ENCODE data around the gene ISG20L2. TPM values are rescaled to one million over a fixed set of nuclear protein-coding genes. Genes with fewer than 3 reads are reported as not detected.
A peak's percentile ranks its signal among the peaks of the same experiment; 100 is the strongest.

ISG20L2 gene
- total and polyA plus RNA-seq, 2 experiments from 2014 or later = 16.4 to 22.4 TPM

GRCh38 chr1:156676114-156676819 lies 52.3 kb downstream of the ISG20L2 start:
- H3K4me3 ChIP-seq = peak overlapping the region; percentile 36
- no peaks in the 10 kb centered on the region for H3K9me3 ChIP-seq (ENCODE audit: low read depth)
- TF ChIP-seq EZH2 (IDR thresholded peaks at IDR 0.05; ENCODE audit: borderline replicate concordance) (no peak), CTCF (IDR thresholded peaks at IDR 0.05; ENCODE audit: poor library complexity) (no peak), EZH2phosphoT487 (IDR thresholded peaks at IDR 0.05; ENCODE audit: low read depth, severe bottlenecking, unreplicated experiment) (no peak)
- H3K4me1 ChIP-seq (ENCODE audit: insufficient read depth) = peaks cover 26% of the 10 kb centered on the region
- 13% methylated on average over 42 of the region's 49 CpGs for WGBS (ENCODE audit: low lambda C conversion rate, missing lambda C conversion rate)
- H3K4me2 ChIP-seq = peak overlapping the region; percentile 91
- no peak overlapping the region for H2AFZ ChIP-seq
- no peaks in the 10 kb centered on the region for H3K79me2 ChIP-seq
- no peak overlapping the region for H3K27ac ChIP-seq
- H3K36me3 ChIP-seq (replicated peaks; ENCODE audit: insufficient read depth, low read depth) = no peaks in the 10 kb centered on the region
- peaks cover 29% of the 10 kb centered on the region for H3K27me3 ChIP-seq
- no peak for DNase-seq (ENCODE audit: low spot score)
- H3K9me2 ChIP-seq (replicated peaks; ENCODE audit: insufficient read depth) = no peaks in the 10 kb centered on the region
- no peaks in the 10 kb centered on the region for H4K20me1 ChIP-seq (ENCODE audit: insufficient read depth, poor library complexity, severe bottlenecking)

GRCh38 chr1:156675210-156676113 lies 53.1 kb downstream of the ISG20L2 start:
- H3K4me3 ChIP-seq = no peak overlapping the region
- H3K27me3 ChIP-seq = peaks cover 29% of the 10 kb centered on the region
- no peaks in the 10 kb centered on the region for H3K9me3 ChIP-seq (ENCODE audit: low read depth)
- no peak overlapping the region for H3K27ac ChIP-seq
- WGBS (ENCODE audit: low lambda C conversion rate, missing lambda C conversion rate) = 57% methylated on average over 13 of the region's 18 CpGs
- H3K4me1 ChIP-seq (ENCODE audit: insufficient read depth) = peaks cover 26% of the 10 kb centered on the region
- H3K4me2 ChIP-seq = peak overlapping the region; percentile 91
- no peaks in the 10 kb centered on the region for H3K9me2 ChIP-seq (replicated peaks; ENCODE audit: insufficient read depth)
- DNase-seq (ENCODE audit: low spot score) = no peak
- TF ChIP-seq CTCF (IDR thresholded peaks at IDR 0.05; ENCODE audit: poor library complexity) = no peak
- no peak for TF ChIP-seq EZH2 (IDR thresholded peaks at IDR 0.05; ENCODE audit: borderline replicate concordance)
- TF ChIP-seq EZH2phosphoT487 (IDR thresholded peaks at IDR 0.05; ENCODE audit: low read depth, severe bottlenecking, unreplicated experiment) = no peak
- no peaks in the 10 kb centered on the region for H4K20me1 ChIP-seq (ENCODE audit: insufficient read depth, poor library complexity, severe bottlenecking)
- H3K36me3 ChIP-seq (replicated peaks; ENCODE audit: insufficient read depth, low read depth) = no peaks in the 10 kb centered on the region
- no peak overlapping the region for H2AFZ ChIP-seq
- H3K79me2 ChIP-seq = no peaks in the 10 kb centered on the region

- TF ChIP-seq EZH2 (IDR thresholded peaks at IDR 0.05; ENCODE audit: borderline replicate concordance) (no peak), EZH2phosphoT487 (IDR thresholded peaks at IDR 0.05; ENCODE audit: low read depth, severe bottlenecking, unreplicated experiment) (no peak), CTCF (IDR thresholded peaks at IDR 0.05; ENCODE audit: poor library complexity) (no peak)
- H3K27me3 ChIP-seq = peaks cover 18% of the 10 kb centered on the region
- H4K20me1 ChIP-seq (ENCODE audit: insufficient read depth, poor library complexity, severe bottlenecking) = no peaks in the 10 kb centered on the region
- WGBS (ENCODE audit: low lambda C conversion rate, missing lambda C conversion rate) = 59% methylated on average over 8 of the region's 8 CpGs
- H3K79me2 ChIP-seq = no peaks in the 10 kb centered on the region
- no peaks in the 10 kb centered on the region for H3K36me3 ChIP-seq (replicated peaks; ENCODE audit: insufficient read depth, low read depth)
- H3K4me1 ChIP-seq (ENCODE audit: insufficient read depth) = peaks cover 33% of the 10 kb centered on the region
- H3K27ac ChIP-seq = no peak overlapping the region
- H2AFZ ChIP-seq = no peak overlapping the region
- DNase-seq (ENCODE audit: low spot score) = peak; percentile 66
- H3K9me2 ChIP-seq (replicated peaks; ENCODE audit: insufficient read depth) = no peaks in the 10 kb centered on the region
- H3K4me2 ChIP-seq = no peak overlapping the region
- no peak overlapping the region for H3K4me3 ChIP-seq
- no peaks in the 10 kb centered on the region for H3K9me3 ChIP-seq (ENCODE audit: low read depth)
These were observed 55.0 kb downstream of the ISG20L2 start for GRCh38 chr1:156673387-156674121.

Other genes with a start within 250 kb of the ISG20L2 start
- gene MEF2D, start 228.0 kb downstream of the ISG20L2 start, total RNA-seq = 9.6 and 20.1 TPM in 2 replicates
- gene MEF2D, start 228.0 kb downstream of the ISG20L2 start, polyA plus RNA-seq = 25.1 and 30.8 TPM in 2 replicates
- 4.2 and 5.2 TPM in 2 replicates for gene IQGAP3, start 156.2 kb downstream of the ISG20L2 start, total RNA-seq
- gene IQGAP3, start 156.2 kb downstream of the ISG20L2 start, polyA plus RNA-seq = 3.1 and 5.7 TPM in 2 replicates
- not detected in 2 replicates for gene TTC24, start 149.0 kb downstream of the ISG20L2 start, total RNA-seq
- not detected in 2 replicates for gene TTC24, start 149.0 kb downstream of the ISG20L2 start, polyA plus RNA-seq
- gene NAXE, start 137.0 kb downstream of the ISG20L2 start, total RNA-seq = 94.2 and 117 TPM in 2 replicates
- 198 and 218 TPM in 2 replicates for gene NAXE, start 137.0 kb downstream of the ISG20L2 start, polyA plus RNA-seq
- gene GPATCH4, start 127.3 kb downstream of the ISG20L2 start, total RNA-seq = 5.6 and 17.4 TPM in 2 replicates
- gene GPATCH4, start 127.3 kb downstream of the ISG20L2 start, polyA plus RNA-seq = 28.3 and 28.6 TPM in 2 replicates
- not detected in 2 replicates for gene HAPLN2, start 109.4 kb downstream of the ISG20L2 start, total RNA-seq
- gene HAPLN2, start 109.4 kb downstream of the ISG20L2 start, polyA plus RNA-seq = not detected in 2 replicates
- 0.03 and 0.84 TPM in 2 replicates for gene BCAN, start 86.6 kb downstream of the ISG20L2 start, total RNA-seq
- gene BCAN, start 86.6 kb downstream of the ISG20L2 start, polyA plus RNA-seq = not detected in 2 replicates
- 7.9 and 13.8 TPM in 2 replicates for gene NES, start 51.4 kb downstream of the ISG20L2 start, total RNA-seq
- gene NES, start 51.4 kb downstream of the ISG20L2 start, polyA plus RNA-seq = 3.6 and 4.8 TPM in 2 replicates
- 54.5 and 93.5 TPM in 2 replicates for gene CRABP2, start 23.2 kb downstream of the ISG20L2 start, total RNA-seq
- gene CRABP2, start 23.2 kb downstream of the ISG20L2 start, polyA plus RNA-seq = 171 and 195 TPM in 2 replicates
- 20.6 and 21.8 TPM in 2 replicates for gene METTL25B, start 297 bp downstream of the ISG20L2 start, total RNA-seq
- 22.6 and 24.7 TPM in 2 replicates for gene METTL25B, start 297 bp downstream of the ISG20L2 start, polyA plus RNA-seq
- 40.4 and 44.9 TPM in 2 replicates for gene MRPL24, start 12.3 kb upstream of the ISG20L2 start, total RNA-seq
- gene MRPL24, start 12.3 kb upstream of the ISG20L2 start, polyA plus RNA-seq = 61.9 and 64.1 TPM in 2 replicates
- 160 and 192 TPM in 2 replicates for gene HDGF, start 22.9 kb upstream of the ISG20L2 start, total RNA-seq
- gene HDGF, start 22.9 kb upstream of the ISG20L2 start, polyA plus RNA-seq = 153 and 166 TPM in 2 replicates
- 35.9 and 45.0 TPM in 2 replicates for gene PRCC, start 38.8 kb upstream of the ISG20L2 start, total RNA-seq
- gene PRCC, start 38.8 kb upstream of the ISG20L2 start, polyA plus RNA-seq = 85.2 and 108 TPM in 2 replicates
- 0.60 and 2.6 TPM in 2 replicates for gene SH2D2A, start 88.1 kb upstream of the ISG20L2 start, total RNA-seq
- gene SH2D2A, start 88.1 kb upstream of the ISG20L2 start, polyA plus RNA-seq = 0.18 TPM in 1 of 2 replicates, not detected in the other
- gene INSRR, start 130.4 kb upstream of the ISG20L2 start, total RNA-seq = not detected in 2 replicates
- gene INSRR, start 130.4 kb upstream of the ISG20L2 start, polyA plus RNA-seq = not detected in 2 replicates
- gene NTRK1, start 132.1 kb upstream of the ISG20L2 start, total RNA-seq = 0.13 TPM in 1 of 2 replicates, not detected in the other
- gene NTRK1, start 132.1 kb upstream of the ISG20L2 start, polyA plus RNA-seq = not detected in 2 replicates
- 5.3 and 6.1 TPM in 2 replicates for gene PEAR1, start 165.0 kb upstream of the ISG20L2 start, total RNA-seq
- gene PEAR1, start 165.0 kb upstream of the ISG20L2 start, polyA plus RNA-seq = 6.3 and 7.3 TPM in 2 replicates
- gene LRRC71, start 191.9 kb upstream of the ISG20L2 start, total RNA-seq = not detected in 2 replicates
- gene LRRC71, start 191.9 kb upstream of the ISG20L2 start, polyA plus RNA-seq = not detected in 2 replicates

Data from hepatocyte (in vitro differentiated cells).